ENCODE data around the gene COLEC11. TPM values are rescaled to one million over a fixed set of nuclear protein-coding genes. Genes with fewer than 3 reads are reported as not detected.

COLEC11 gene
- total and polyA plus RNA-seq, 2 of the 13 experiments (the other 11 are each of a cell fraction or from before 2014, with no cell fraction given): 1.5 to 3.0 TPM

GRCh38 chr2:3572620-3573019, 22.3 kb upstream of the COLEC11 start:
- no peak for FAIRE-seq
- ChIA-PET CTCF (ENCODE audit: low intra/inter-chr PET ratio, low total read pairs) (no interaction called here), POLR2A (interaction anchor here (5.0 kb wide), 1 partner anchor 14 kb away, joined by 71 read pairs; the partner anchor contains the start of gene RNASEH1)

More at GRCh38 chr2:3572620-3573019, 22.3 kb upstream of the COLEC11 start:
- Histone ChIP-seq H3K9me3 (ENCODE audit: low read length) (no peaks in the 10 kb centered on the region), H3K4me3 (replicated peaks in 1 of 3; ENCODE audit: insufficient read depth in 1 of 3, low read depth in 2 of 3, low read length in 3 of 3) (no peak overlapping the region), H4K20me1 (ENCODE audit: insufficient read depth, low read length) (peaks cover 21% of the 10 kb centered on the region), H2AFZ (ENCODE audit: low read length) (no peak overlapping the region), H3K79me2 (ENCODE audit: insufficient read depth, low read length) (peaks cover 25% of the 10 kb centered on the region), H3K36me3 (replicated peaks in 1 of 2; ENCODE audit: control insufficient read depth in 1 of 2, insufficient read depth in 2 of 2, low read length in 2 of 2) (peaks cover 4 to 12% of the 10 kb centered on the region in 2 experiments; a peak in 3 of 5 replicates), H3K27ac (ENCODE audit: extremely low read length, insufficient read depth, low read length) (no peak overlapping the region), H3K27me3 (ENCODE audit: control insufficient read depth in 1 of 2, insufficient read depth in 2 of 2, low read length in 2 of 2) (no peaks in the 10 kb centered on the region; a peak in 1 of 5 replicates), H3K9ac (ENCODE audit: insufficient read depth, low read depth, low read length) (no peak overlapping the region), H3K4me2 (ENCODE audit: low read depth, low read length) (0 out of 2 replicates have a peak overlapping the region, but pooled peaks have one; percentile 0), H3K4me1 (ENCODE audit: insufficient read depth, low read length) (peaks cover 33% of the 10 kb centered on the region)
- no TSS peak for BruUV-seq (replicated peaks)
- no peak for TF ChIP-seq SNAPC4 (CRISPR knock-in tag; IDR thresholded peaks at IDR 0.05)
- TF ChIP-seq ZC3H4 (CRISPR knock-in tag; IDR thresholded peaks at IDR 0.05; ENCODE audit: borderline replicate concordance): no peak
- TF ChIP-seq STAG1 (CRISPR knock-in tag; IDR thresholded peaks at IDR 0.05): peak; percentile 36
- TF ChIP-seq, protein P1, sequence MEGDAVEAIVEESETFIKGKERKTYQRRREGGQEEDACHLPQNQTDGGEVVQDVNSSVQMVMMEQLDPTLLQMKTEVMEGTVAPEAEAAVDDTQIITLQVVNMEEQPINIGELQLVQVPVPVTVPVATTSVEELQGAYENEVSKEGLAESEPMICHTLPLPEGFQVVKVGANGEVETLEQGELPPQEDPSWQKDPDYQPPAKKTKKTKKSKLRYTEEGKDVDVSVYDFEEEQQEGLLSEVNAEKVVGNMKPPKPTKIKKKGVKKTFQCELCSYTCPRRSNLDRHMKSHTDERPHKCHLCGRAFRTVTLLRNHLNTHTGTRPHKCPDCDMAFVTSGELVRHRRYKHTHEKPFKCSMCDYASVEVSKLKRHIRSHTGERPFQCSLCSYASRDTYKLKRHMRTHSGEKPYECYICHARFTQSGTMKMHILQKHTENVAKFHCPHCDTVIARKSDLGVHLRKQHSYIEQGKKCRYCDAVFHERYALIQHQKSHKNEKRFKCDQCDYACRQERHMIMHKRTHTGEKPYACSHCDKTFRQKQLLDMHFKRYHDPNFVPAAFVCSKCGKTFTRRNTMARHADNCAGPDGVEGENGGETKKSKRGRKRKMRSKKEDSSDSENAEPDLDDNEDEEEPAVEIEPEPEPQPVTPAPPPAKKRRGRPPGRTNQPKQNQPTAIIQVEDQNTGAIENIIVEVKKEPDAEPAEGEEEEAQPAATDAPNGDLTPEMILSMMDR (CRISPR knock-in tag; IDR thresholded peaks at IDR 0.05): peak; percentile 41
- in situ Hi-C loops (cut with HindIII; ENCODE audit: extremely low pct_ligation_motif_present, low pct_unique_long_range_greater_than_20kb) (no loop called here), intact Hi-C loops (cut with micrococcal nuclease; ENCODE audit: unreplicated experiment) (loop anchor here (2.0 kb wide), 1 partner anchor 36 kb away; no protein-coding TSS in a partner anchor)
- 66% methylated on average over 2 of the region's 2 CpGs for WGBS (ENCODE audit: low lambda C conversion rate)
- no peak for ATAC-seq
- DNase-seq (ENCODE audit: low spot score): no peak
